Mesothelial cell of epicardium (in vitro differentiated cells): ENCODE data around the gene CLCC1. TPM values are rescaled to one million over a fixed set of nuclear protein-coding genes. Genes with fewer than 3 reads are reported as not detected.

Experiments used
- DNase-seq, 2 experiments: peaks; one replicate each; pipeline ENCODE4 v3.0.0; 2021; ENCODE audit warnings: low spot score in 2 of 2; ENCODE audit not compliant: unreplicated experiment in 2 of 2
- H3K27ac Mint-ChIP-seq: 2 replicates; pipeline ENCODE4 v1.8.0; 2021; ENCODE audit warnings: mixed read lengths
- H3K27me3 Mint-ChIP-seq: 2 replicates; pipeline ENCODE4 v1.8.0; 2021; ENCODE audit warnings: low read depth, mixed read lengths
- H3K36me3 Mint-ChIP-seq: 2 replicates; pipeline ENCODE4 v1.8.0; 2021; ENCODE audit warnings: mixed read lengths
- H3K4me1 Mint-ChIP-seq: 2 replicates; pipeline ENCODE4 v1.8.0; 2021; ENCODE audit warnings: mixed read lengths
- H3K4me3 Mint-ChIP-seq: 2 replicates; pipeline ENCODE4 v1.8.0; 2021; ENCODE audit warnings: mild to moderate bottlenecking, moderate library complexity, mixed read lengths
- H3K9me3 Mint-ChIP-seq: 2 replicates; pipeline ENCODE4 v1.8.0; 2021; ENCODE audit warnings: mixed read lengths
- CTCF ChIP-seq: fragments of 200-600 bp; sonication (generic); IDR thresholded peaks from one replicate; pipeline ENCODE4 v1.5.0; 2021; ENCODE audit warnings: antibody characterized with exemption; ENCODE audit not compliant: unreplicated experiment
- total RNA-seq: library from RNA; stranded (reverse); gene quantifications from 3 replicates; pipeline ENCODE4 v1.2.1, GENCODE V29; 2021

Gene CLCC1
- total RNA-seq, 1 donor from 2014 or later, result 38.8 TPM

GRCh38 chr1:108969346-108969745 lies 6.1 kb upstream of the CLCC1 start:
- no peaks in the 10 kb centered on the region for H3K27me3 Mint-ChIP-seq
- H3K36me3 Mint-ChIP-seq, result peaks cover 18% of the 10 kb centered on the region
- H3K4me3 Mint-ChIP-seq, result no peak overlapping the region
- no peak for DNase-seq
- no peak overlapping the region for H3K27ac Mint-ChIP-seq
- H3K9me3 Mint-ChIP-seq, result peaks cover 3% of the 10 kb centered on the region
- no peak for TF ChIP-seq CTCF
- H3K4me1 Mint-ChIP-seq, result no peaks in the 10 kb centered on the region

DNA sequence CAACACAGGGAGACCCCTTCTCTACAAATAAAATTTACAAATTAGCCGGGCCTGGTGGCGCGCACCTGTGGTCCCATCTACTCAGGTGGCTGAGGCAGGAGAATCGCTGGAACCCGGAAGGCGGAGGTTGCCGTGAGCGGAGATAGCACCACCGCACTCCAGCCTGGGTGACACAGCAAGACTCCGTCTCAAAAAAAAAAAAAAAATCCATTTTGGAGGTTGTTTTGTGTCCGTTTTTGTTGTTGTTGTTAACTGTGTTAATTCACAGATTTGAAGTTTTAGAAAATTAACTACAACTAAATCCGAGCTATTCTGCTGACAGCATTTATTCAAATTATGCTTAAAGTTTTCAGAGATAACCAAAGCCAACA lies 618 bp downstream of the CLCC1 start:
- peaks cover 3% of the 10 kb centered on the region for H3K36me3 Mint-ChIP-seq

DNA sequence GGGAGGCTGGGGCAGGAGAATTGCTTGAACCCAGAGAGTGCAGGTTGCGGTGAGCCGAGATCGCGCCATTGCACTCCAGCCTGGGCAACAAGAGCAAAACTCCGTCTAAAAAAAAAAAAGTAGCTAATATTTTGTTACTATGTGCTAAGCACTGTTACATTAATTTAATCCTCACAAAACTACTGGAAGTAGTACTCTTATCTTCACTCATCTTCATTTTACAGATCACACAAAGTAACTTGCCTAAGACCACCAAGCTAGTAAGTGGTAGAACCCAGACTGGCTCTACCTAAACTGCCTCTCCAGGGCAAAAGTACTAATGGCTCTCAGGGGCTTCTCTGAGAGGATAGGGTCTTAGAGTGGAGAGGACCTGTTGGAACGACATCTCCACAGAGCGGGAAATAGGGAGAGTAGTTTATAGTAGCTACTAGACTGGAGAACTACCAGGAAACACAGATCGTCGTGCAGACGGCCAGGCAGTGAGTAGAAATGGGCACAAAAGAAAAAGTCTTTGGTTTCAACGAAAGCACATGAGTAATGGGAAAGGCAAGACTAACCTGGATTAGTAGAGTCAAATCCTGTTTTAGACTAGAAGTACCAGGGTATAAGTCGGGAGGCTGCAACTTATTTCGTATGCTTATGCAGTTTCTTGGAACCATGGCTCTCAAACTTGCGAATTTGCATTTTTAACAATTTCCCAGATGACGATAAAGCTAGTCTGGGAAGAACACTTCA lies 1.4 kb downstream of the CLCC1 start:
- Mint-ChIP-seq H3K27ac (peak overlapping the region; percentile 97), H3K4me1 (peaks cover 11% of the 10 kb centered on the region), H3K4me3 (peak overlapping the region; percentile 85), H3K36me3 (peaks cover 6% of the 10 kb centered on the region), H3K27me3 (no peaks in the 10 kb centered on the region), H3K9me3 (no peaks in the 10 kb centered on the region)
- no peak for DNase-seq
- TF ChIP-seq CTCF, result no peak

More for the DNA sequence above, 618 bp downstream of the CLCC1 start:
- Mint-ChIP-seq H3K27me3 (no peaks in the 10 kb centered on the region), H3K27ac (peak overlapping the region; percentile 97), H3K9me3 (no peaks in the 10 kb centered on the region), H3K4me1 (peaks cover 11% of the 10 kb centered on the region), H3K4me3 (peak overlapping the region; percentile 85)
- TF ChIP-seq CTCF, result no peak
- peak in 1 of 2 experiments; percentile 40 for DNase-seq

GRCh38 chr1:108961198-108961597 lies 2.1 kb downstream of the CLCC1 start:
- Mint-ChIP-seq H3K36me3 (peaks cover 8% of the 10 kb centered on the region), H3K27ac (no peak overlapping the region), H3K4me3 (no peak overlapping the region), H3K9me3 (no peaks in the 10 kb centered on the region), H3K4me1 (peaks cover 11% of the 10 kb centered on the region), H3K27me3 (no peaks in the 10 kb centered on the region)
- no peak for TF ChIP-seq CTCF
- DNase-seq, result no peak

DNA sequence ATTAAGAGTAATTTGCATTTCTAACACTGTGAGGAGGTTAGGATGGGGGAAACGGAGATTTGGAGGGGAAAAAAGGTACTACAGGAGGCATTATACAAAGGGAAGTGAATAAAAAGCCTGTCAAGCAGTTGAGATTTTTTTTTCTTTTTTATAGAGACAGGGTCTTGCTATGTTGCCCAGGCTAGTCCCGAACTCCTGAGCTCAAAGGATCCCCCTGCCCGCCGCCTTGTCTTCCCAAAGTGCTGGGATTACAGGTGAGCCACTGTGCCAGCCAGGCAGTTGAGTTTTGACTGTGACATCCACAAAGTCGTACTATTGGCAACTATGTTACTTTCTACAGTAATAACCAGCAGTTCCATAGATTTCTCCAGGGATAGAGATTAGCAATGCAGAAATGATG lies 2.6 kb downstream of the CLCC1 start:
- no peak for DNase-seq
- Mint-ChIP-seq H3K4me3 (no peak overlapping the region), H3K36me3 (peaks cover 13% of the 10 kb centered on the region), H3K9me3 (no peaks in the 10 kb centered on the region), H3K4me1 (peaks cover 11% of the 10 kb centered on the region), H3K27ac (no peak overlapping the region), H3K27me3 (no peaks in the 10 kb centered on the region)
- TF ChIP-seq CTCF, result no peak

- no peak for TF ChIP-seq CTCF
- Mint-ChIP-seq H3K27me3 (no peaks in the 10 kb centered on the region), H3K4me1 (peaks cover 11% of the 10 kb centered on the region), H3K36me3 (peaks cover 28% of the 10 kb centered on the region), H3K4me3 (no peak overlapping the region), H3K9me3 (no peaks in the 10 kb centered on the region), H3K27ac (no peak overlapping the region)
- DNase-seq, result no peak
Observed at GRCh38 chr1:108957888-108958287, 5.4 kb downstream of the CLCC1 start.
